Muscle layer of colon (tissue), 2 donors: ENCODE results near the gene PIGZ.

Experiments
- H3K27ac ChIP-seq: one replicate; pipeline ENCODE4 v1.7.0; 2013; ENCODE audit warnings: low read depth, mild to moderate bottlenecking, low read length, moderate library complexity
- H3K27me3 ChIP-seq, 2 donors: one replicate each; pipeline ENCODE4 v1.7.0; 2013; ENCODE audit warnings: low read length in 2 of 2, mild to moderate bottlenecking in 2 of 2; ENCODE audit not compliant: insufficient read depth in 2 of 2, control insufficient read depth in 1 of 2
- H3K36me3 ChIP-seq: one replicate; pipeline ENCODE4 v1.7.0; 2013; ENCODE audit warnings: mild to moderate bottlenecking, low read length; ENCODE audit not compliant: insufficient read depth
- H3K4me1 ChIP-seq: one replicate; pipeline ENCODE4 v1.7.0; 2013; ENCODE audit warnings: mild to moderate bottlenecking, low read length; ENCODE audit not compliant: insufficient read depth
- H3K4me3 ChIP-seq, 2 donors: one replicate each; pipeline ENCODE4 v1.7.0; 2013; ENCODE audit warnings: low read length in 2 of 2, low read depth in 1 of 2, mild to moderate bottlenecking in 1 of 2, moderate library complexity in 1 of 2
- H3K9ac ChIP-seq: one replicate; pipeline ENCODE4 v1.7.0; 2013; ENCODE audit warnings: low read length
- H3K9me3 ChIP-seq: one replicate; pipeline ENCODE4 v1.7.0; 2013; ENCODE audit warnings: mild to moderate bottlenecking, low read length
- donor health status: abdominal sarcoma.
- donor health status: Adenocarcinoma of cecum.

The PIGZ gene

GRCh38 chr3:196970547-196971093, 2.0 kb upstream of the PIGZ start:
- no peak overlapping the region for H3K4me3 ChIP-seq

DNA sequence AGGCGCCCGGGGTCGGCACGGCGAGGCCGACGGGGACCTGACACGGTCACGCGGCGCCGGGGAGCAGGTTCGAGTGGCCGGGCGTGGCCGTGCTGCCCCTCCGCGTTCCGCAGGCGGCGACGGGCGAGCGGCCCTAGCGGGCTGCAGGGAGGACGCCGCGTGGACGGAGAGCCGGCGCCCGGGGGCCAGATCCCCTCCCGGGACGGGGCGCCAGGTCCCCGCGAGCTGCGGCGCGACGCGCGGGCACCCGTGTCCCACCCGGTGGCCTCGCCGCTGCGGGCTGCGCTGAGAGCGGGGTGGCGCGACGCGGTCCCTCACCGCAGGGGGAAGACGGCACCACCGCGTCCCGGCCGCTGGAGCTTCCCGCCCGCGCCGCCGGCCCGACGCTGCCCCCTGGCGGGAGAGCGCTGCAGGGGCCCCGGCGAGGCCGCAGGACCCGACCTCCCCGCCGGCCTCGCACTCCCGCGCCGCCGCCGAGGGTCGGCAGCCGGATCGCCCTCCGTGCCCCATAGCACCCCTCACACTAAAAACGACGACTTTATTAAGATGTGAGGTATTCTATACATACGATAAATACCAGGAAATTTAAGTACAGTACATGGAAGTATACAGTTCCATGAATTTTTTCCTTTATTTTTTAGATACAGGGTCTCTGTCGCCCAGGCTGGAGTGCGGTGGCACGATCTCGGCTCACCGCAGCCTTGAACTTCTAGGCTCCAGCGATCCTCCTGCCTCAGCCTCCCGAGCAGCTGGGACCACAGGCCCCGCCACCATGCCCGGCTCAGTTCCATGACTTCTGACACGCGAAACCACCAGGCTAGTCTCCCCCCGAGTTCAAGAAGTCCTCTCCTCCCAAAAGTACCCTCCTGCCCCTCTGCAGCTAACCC, 1.3 kb upstream of the PIGZ start:
- Histone ChIP-seq H3K27me3 (no peaks in the 10 kb centered on the region), H3K36me3 (no peaks in the 10 kb centered on the region), H3K4me1 (peaks cover 9% of the 10 kb centered on the region), H3K27ac (no peak overlapping the region), H3K4me3 (peak overlapping the region; percentile 59 to 68), H3K9ac (no peak overlapping the region), H3K9me3 (no peaks in the 10 kb centered on the region)

More at GRCh38 chr3:196970547-196971093, 2.0 kb upstream of the PIGZ start:
- Histone ChIP-seq H3K4me1 (peaks cover 9% of the 10 kb centered on the region), H3K9me3 (no peaks in the 10 kb centered on the region), H3K27ac (no peak overlapping the region), H3K9ac (no peak overlapping the region), H3K27me3 (no peaks in the 10 kb centered on the region), H3K36me3 (no peaks in the 10 kb centered on the region)

DNA sequence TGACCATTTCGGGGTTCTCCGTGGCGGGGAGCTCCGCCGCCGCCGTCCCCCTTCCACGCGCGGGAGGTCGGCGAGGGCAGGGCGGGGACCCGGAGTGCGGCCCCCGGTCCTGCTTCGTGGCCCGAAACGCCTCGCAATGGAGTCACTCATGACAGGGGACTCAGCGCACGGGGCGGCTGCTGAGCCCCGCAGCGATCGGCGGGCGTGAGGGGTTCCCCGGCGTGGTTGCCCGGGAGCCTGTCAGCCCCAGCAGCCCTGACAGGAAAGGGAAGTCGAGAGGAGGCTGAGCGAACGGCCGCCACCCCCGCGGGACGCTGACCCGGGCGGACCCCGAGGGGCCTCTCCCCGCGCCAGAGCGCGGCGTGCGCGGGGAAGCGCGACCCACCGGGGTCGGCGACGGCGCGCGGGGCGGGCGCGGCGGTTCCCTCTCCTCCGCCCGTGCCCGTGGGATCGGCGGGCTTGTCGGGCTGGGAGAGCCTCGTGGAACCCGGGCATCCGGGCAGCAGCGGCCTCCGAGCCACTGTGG, 564 bp upstream of the PIGZ start:
- Histone ChIP-seq H3K9me3 (no peaks in the 10 kb centered on the region), H3K27me3 (no peaks in the 10 kb centered on the region), H3K9ac (no peak overlapping the region), H3K36me3 (no peaks in the 10 kb centered on the region), H3K4me3 (peak overlapping the region; percentile 59 to 68), H3K27ac (peak overlapping the region; percentile 14), H3K4me1 (peaks cover 9% of the 10 kb centered on the region)

GRCh38 chr3:196967412-196968232, 1.0 kb downstream of the PIGZ start:
- Histone ChIP-seq H3K9me3 (no peaks in the 10 kb centered on the region), H3K4me1 (peaks cover 9% of the 10 kb centered on the region), H3K27ac (no peak overlapping the region), H3K9ac (peak overlapping the region; percentile 61), H3K4me3 (peak overlapping the region; percentile 66 to 78), H3K36me3 (no peaks in the 10 kb centered on the region), H3K27me3 (no peaks in the 10 kb centered on the region)

DNA sequence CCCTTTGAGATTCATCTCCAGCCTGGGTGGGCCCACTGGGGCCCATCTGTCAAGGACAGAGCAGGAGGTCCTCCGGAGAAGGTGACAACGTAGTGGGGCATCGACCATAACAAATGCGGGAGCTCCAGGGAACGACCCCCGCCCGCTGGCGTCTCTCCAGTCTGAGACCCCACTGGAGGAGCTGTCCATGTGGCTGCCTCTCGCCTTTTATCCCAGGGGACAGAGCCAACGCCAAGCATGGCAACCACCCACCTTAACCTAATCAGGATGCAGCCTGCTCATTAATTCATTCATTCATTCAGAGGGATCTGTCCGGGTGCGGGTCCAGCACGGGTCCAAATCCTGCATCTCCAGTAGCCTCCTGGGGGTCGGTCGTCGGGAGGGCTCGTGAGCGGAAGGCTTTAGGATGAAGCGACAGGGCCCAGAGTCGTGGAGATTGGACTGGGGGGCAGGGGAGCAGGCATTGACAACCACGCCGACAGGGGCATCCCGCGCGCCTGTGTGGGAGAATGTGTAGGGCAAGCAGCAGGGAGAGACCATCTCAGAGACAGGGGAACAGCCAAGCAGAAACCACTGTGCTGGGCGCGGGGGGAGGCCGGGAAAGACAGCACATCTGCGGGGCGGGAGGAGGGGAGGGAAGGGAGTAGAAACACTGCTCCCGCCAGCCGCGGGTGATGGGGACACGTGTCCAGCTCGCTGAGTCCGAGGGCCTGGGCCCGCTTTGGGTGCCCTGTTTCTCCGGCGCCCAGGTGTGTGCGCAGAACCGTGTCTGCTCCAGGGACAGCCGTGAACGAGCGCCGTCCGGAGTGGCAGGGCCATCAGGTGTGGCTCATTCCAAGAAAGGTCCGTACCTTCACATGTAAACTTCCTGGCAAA, 1.9 kb downstream of the PIGZ start:
- H3K4me1 ChIP-seq, result peaks cover 9% of the 10 kb centered on the region
- H3K9ac ChIP-seq, result no peak overlapping the region
- no peaks in the 10 kb centered on the region for H3K9me3 ChIP-seq
- H3K27me3 ChIP-seq, result no peaks in the 10 kb centered on the region
- H3K4me3 ChIP-seq, result no peak overlapping the region
- no peaks in the 10 kb centered on the region for H3K36me3 ChIP-seq
- no peak overlapping the region for H3K27ac ChIP-seq

DNA sequence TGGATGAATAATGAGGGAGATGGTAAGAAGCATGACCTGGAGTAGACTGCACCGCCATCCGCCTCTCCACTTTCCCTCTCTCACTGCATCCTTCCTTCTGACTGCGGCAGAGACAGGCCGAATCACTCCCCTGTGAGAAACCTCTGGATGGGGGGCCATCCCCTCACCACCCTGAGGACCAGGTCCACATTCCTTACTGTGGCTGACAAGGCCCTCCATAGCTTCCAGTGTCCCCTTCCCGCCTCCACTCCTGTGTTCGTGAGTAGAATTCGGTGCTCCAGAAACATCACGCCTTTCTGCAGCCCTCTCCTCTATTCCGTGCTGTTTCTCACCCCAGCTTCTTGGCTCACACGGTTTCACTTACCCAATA, 2.8 kb downstream of the PIGZ start:
- Histone ChIP-seq H3K36me3 (no peaks in the 10 kb centered on the region), H3K9me3 (no peaks in the 10 kb centered on the region), H3K4me1 (peaks cover 9% of the 10 kb centered on the region), H3K27ac (no peak overlapping the region), H3K27me3 (no peaks in the 10 kb centered on the region), H3K9ac (no peak overlapping the region), H3K4me3 (no peak overlapping the region)

- H3K9me3 ChIP-seq, result no peaks in the 10 kb centered on the region
- H3K27ac ChIP-seq, result no peak overlapping the region
- H3K4me1 ChIP-seq, result peaks cover 9% of the 10 kb centered on the region
- H3K4me3 ChIP-seq, result no peak overlapping the region
- H3K27me3 ChIP-seq, result no peaks in the 10 kb centered on the region
- H3K36me3 ChIP-seq, result no peaks in the 10 kb centered on the region
- no peak overlapping the region for H3K9ac ChIP-seq
These were observed 3.4 kb downstream of the PIGZ start for GRCh38 chr3:196965112-196965803.

DNA sequence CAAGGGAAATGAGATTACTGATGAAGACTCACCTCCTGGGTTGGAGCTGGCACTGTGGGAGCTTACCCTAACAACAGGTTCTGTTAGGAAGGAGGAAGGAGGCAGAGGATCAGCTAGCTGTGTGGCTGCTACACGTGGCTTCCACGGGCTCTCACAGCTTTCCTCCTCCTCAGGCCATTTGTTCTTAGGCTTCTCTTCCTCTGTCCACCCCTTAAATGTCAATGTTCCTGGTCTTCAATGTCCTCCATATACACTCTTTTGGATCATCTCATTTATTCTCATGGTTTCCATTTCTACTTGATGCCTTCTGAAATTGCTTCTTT, 5.0 kb downstream of the PIGZ start:
- Histone ChIP-seq H3K4me1 (peaks cover 9% of the 10 kb centered on the region), H3K27ac (no peak overlapping the region)

GRCh38 chr3:196962930-196963630, 5.6 kb downstream of the PIGZ start:
- Histone ChIP-seq H3K4me1 (peaks cover 7% of the 10 kb centered on the region), H3K4me3 (no peak overlapping the region), H3K9me3 (no peaks in the 10 kb centered on the region), H3K27me3 (no peaks in the 10 kb centered on the region), H3K27ac (no peak overlapping the region), H3K36me3 (no peaks in the 10 kb centered on the region), H3K9ac (no peak overlapping the region)

More for the DNA sequence above, 5.0 kb downstream of the PIGZ start:
- no peak overlapping the region for H3K4me3 ChIP-seq
- H3K27me3 ChIP-seq, result no peaks in the 10 kb centered on the region
- no peaks in the 10 kb centered on the region for H3K36me3 ChIP-seq
- no peak overlapping the region for H3K9ac ChIP-seq
- H3K9me3 ChIP-seq, result no peaks in the 10 kb centered on the region
